ENCODE data around the gene MED13L.

- TF ChIP-seq CREB5 (CRISPR knock-in tag; IDR thresholded peaks at IDR 0.05; ENCODE audit: low read depth) (no peak), TCF4 (CRISPR knock-in tag; IDR thresholded peaks at IDR 0.05; ENCODE audit: borderline replicate concordance) (no peak), ZFP3 (CRISPR knock-in tag; IDR thresholded peaks at IDR 0.05) (no peak), CSRNP3 (CRISPR knock-in tag; IDR thresholded peaks at IDR 0.05) (no peak), CSDC2 (CRISPR knock-in tag; IDR thresholded peaks at IDR 0.05) (no peak), ARNTL (CRISPR knock-in tag; IDR thresholded peaks at IDR 0.05; ENCODE audit: borderline replicate concordance, low read depth) (no peak), ZNF70 (CRISPR knock-in tag; IDR thresholded peaks at IDR 0.05) (no peak), OSR1 (CRISPR knock-in tag; IDR thresholded peaks at IDR 0.05) (no peak), POU6F1 (CRISPR knock-in tag; IDR thresholded peaks at IDR 0.05; ENCODE audit: borderline replicate concordance, low read depth) (no peak), RARB (CRISPR knock-in tag; IDR thresholded peaks at IDR 0.05) (no peak), ZFP30 (CRISPR knock-in tag; IDR thresholded peaks at IDR 0.05) (no peak)
These were observed 185.9 kb downstream of the MED13L start for GRCh38 chr12:116091579-116091978.
